Prostate gland (tissue), 2 donors: Measurements from ENCODE around the gene C1orf198. TPM values are rescaled to one million over a fixed set of nuclear protein-coding genes. Genes with fewer than 3 reads are reported as not detected.

Experiments
- DNase-seq: peaks from one replicate; pipeline ENCODE4 v3.0.0-alpha.2; 2019; ENCODE audit warnings: low spot score
- H3K27ac ChIP-seq, 2 donors: fragments of 200-600 bp; sonication (generic); 2 replicates each; pipeline ENCODE4 v1.5.1; 2017 to 2019
- H3K27me3 ChIP-seq: fragments of 200-600 bp; sonication (generic); replicated peaks from 2 replicates; pipeline ENCODE4 v1.5.1; 2019; ENCODE audit not compliant: insufficient read depth
- H3K36me3 ChIP-seq, 2 donors: fragments of 200-600 bp; sonication (generic); 1 replicate in 1 of 2; 2 replicates in 1 of 2; pipeline versions ENCODE4 v1.5.1 to v1.8.1; 2017 to 2019
- H3K4me1 ChIP-seq: fragments of 200-600 bp; sonication (generic); replicated peaks from 2 replicates; pipeline ENCODE4 v1.5.1; 2019
- H3K4me3 ChIP-seq, 2 donors: fragments of 200-600 bp; sonication (generic); 2 replicates each; pipeline ENCODE4 v1.5.1; 2017 to 2019
- H3K9me3 ChIP-seq: fragments of 200-600 bp; sonication (generic); 2 replicates; pipeline ENCODE4 v1.5.1; 2017
- CTCF ChIP-seq, 4 experiments: fragments of 200-600 bp in 2 of 4; fragments of 450-650 bp in 2 of 4; sonication (generic) in 2 of 4; IDR thresholded peaks; 1 replicate in 3 of 4; 2 replicates in 1 of 4; pipeline ENCODE4 v1.5.1; 2016 to 2019; ENCODE audit warnings: antibody characterized with exemption in 4 of 4, mild to moderate bottlenecking in 2 of 4, moderate library complexity in 2 of 4
- POLR2A ChIP-seq: fragments of 450-650 bp; IDR thresholded peaks from one replicate; pipeline ENCODE4 v1.6.1; 2016; ENCODE audit warnings: antibody characterized with exemption, mild to moderate bottlenecking
- POLR2AphosphoS5 ChIP-seq: sonication (generic); formaldehyde crosslinking; IDR thresholded peaks from one replicate; pipeline ENCODE4 v1.6.1; 2017; ENCODE audit warnings: antibody characterized with exemption
- WGBS: methylation state at CpG from one replicate; pipeline ENCODE4 v1.1.5; 2018; 5-methylcytosine and 5-hydroxymethylcytosine counted together
- intact Hi-C: fragments of 100-400 bp; cut with DNase I; formaldehyde crosslinking; loops from one replicate; pipeline ENCODE4 v1.14.2; 2022
- total RNA-seq, 2 donors: library from RNA; depleted of rRNA; stranded (reverse); fragments of >200 nt; gene quantifications; one replicate each; pipeline ENCODE4 v1.1.0, GENCODE V29; 2016

Gene C1orf198
- total RNA-seq, 2 donors from 2014 or later: 41.9 to 44.8 TPM

DNA sequence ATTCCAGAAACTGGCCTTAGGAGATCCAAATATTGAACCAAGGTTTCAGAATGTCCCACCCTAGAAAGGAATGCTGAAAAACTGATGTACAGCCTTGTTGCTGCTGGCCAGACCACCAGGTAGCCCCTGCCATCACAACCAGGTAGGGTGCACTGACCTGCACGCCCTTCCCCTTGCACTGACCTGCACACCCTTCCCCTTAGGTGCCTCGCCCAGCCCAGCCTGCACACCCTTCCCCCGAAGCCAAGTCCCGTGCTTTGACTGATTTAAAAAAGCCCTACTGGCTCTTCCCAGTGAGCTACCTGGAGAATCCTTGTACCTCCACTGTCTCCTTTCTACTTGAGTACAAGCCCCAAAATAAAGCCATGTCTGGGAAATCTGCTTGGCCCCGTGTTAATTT lies 26.3 kb upstream of the C1orf198 start:
- no peaks in the 10 kb centered on the region for H3K27me3 ChIP-seq
- WGBS: 80% methylated on average over 5 of the region's 5 CpGs
- H3K4me3 ChIP-seq: no peak overlapping the region
- no peak for TF ChIP-seq POLR2AphosphoS5
- no peak overlapping the region for H3K27ac ChIP-seq
- H3K9me3 ChIP-seq: no peaks in the 10 kb centered on the region
- H3K4me1 ChIP-seq: no peaks in the 10 kb centered on the region
- intact Hi-C loops: no loop called here
- DNase-seq: no peak
- H3K36me3 ChIP-seq: no peaks in the 10 kb centered on the region

- no peak overlapping the region for H3K4me3 ChIP-seq
- WGBS: 87% methylated on average over 6 of the region's 6 CpGs
- H3K4me1 ChIP-seq: no peaks in the 10 kb centered on the region
- no peak for TF ChIP-seq CTCF (IDR thresholded peaks at IDR 0.05)
- no peak for TF ChIP-seq POLR2AphosphoS5
- no peak for TF ChIP-seq POLR2A
- intact Hi-C loops: no loop called here
- no peaks in the 10 kb centered on the region for H3K27me3 ChIP-seq
- H3K9me3 ChIP-seq: no peaks in the 10 kb centered on the region
- no peak for DNase-seq
- H3K27ac ChIP-seq: no peak overlapping the region
- H3K36me3 ChIP-seq: no peaks in the 10 kb centered on the region
Observed at GRCh38 chr1:230894032-230894431, 25.7 kb upstream of the C1orf198 start.

DNA sequence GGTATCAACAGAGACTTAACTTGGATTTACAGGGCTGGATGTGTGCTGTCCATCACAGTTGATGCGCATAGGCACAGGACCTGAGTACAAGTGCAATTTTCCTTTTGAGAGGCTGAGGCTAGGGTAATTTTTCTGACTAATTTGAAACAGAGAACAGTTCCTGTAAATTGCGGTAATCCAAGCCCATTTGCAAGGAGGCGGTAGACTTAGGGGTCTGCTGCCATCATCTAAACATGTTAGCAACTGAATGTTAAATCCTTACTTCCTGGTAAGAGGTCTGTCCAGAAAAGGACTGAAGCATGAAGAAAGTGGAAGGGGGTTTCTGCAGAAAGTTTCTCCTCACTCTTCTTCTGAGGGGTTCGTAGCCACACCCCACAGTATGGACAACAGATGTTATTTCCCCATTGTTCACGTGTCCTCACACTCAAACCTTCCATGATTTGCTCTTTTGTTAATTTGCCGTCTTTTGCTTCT lies 23.7 kb upstream of the C1orf198 start:
- no peaks in the 10 kb centered on the region for H3K27me3 ChIP-seq
- no peaks in the 10 kb centered on the region for H3K36me3 ChIP-seq
- no peaks in the 10 kb centered on the region for H3K4me1 ChIP-seq
- 88% methylated on average over 6 of the region's 6 CpGs for WGBS
- no peaks in the 10 kb centered on the region for H3K9me3 ChIP-seq
- DNase-seq: no peak
- H3K27ac ChIP-seq: no peak overlapping the region
- TF ChIP-seq CTCF (IDR thresholded peaks at IDR 0.05) (no peak), POLR2A (no peak), POLR2AphosphoS5 (no peak)
- no peak overlapping the region for H3K4me3 ChIP-seq
- intact Hi-C loops: no loop called here

DNA sequence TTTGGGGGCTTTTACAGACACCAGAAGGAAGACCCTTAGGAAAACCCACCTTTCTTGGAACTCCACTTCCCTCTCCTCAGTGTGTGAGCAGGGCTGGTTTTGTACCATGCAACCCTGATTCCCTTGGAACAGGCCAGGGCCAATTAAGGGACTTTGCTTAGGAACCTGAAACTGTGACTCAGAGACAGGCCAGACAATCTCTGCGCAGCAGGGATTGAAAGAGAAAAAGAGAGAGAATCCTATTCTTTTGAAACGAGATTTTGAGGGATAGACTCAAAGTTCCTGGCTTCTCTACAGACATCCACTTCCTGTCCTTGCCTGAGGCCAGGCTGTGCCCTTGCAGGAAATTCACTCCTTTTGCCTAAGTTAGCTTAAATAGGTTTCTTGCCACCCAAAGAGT lies 23.1 kb upstream of the C1orf198 start:
- WGBS: 38% methylated on average over 2 of the region's 2 CpGs
- no peak for DNase-seq

DNA sequence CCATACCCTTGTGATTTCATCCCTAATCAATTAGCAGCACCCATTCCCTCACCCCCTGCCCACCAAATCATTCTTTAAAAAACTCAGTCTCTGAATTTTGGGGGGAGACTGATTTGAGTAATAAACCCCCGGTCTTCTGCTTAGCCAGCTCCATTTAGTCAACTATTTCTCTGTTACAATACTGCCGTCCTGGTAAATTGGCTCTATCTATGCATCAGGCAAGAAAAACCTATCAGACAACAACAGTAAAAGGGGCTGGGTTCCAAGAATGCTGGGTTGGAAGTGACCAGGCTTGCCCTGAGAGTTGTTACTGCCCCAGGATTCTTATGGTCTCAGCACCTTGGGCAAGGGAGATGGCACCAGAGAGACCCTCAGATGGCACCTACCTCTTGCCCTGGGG lies 16.3 kb upstream of the C1orf198 start:
- WGBS: 81% methylated on average over 2 of the region's 2 CpGs

More for the DNA sequence above, 23.1 kb upstream of the C1orf198 start:
- Histone ChIP-seq H3K9me3 (no peaks in the 10 kb centered on the region), H3K27ac (no peak overlapping the region), H3K36me3 (no peaks in the 10 kb centered on the region), H3K4me3 (no peak overlapping the region), H3K27me3 (no peaks in the 10 kb centered on the region), H3K4me1 (no peaks in the 10 kb centered on the region)
- TF ChIP-seq CTCF (IDR thresholded peaks at IDR 0.05) (no peak), POLR2AphosphoS5 (no peak), POLR2A (no peak)
- intact Hi-C loops: no loop called here

More for the DNA sequence above, 16.3 kb upstream of the C1orf198 start:
- H3K27me3 ChIP-seq: peaks cover 4% of the 10 kb centered on the region
- no peak overlapping the region for H3K27ac ChIP-seq
- no peaks in the 10 kb centered on the region for H3K9me3 ChIP-seq
- TF ChIP-seq POLR2AphosphoS5 (no peak), POLR2A (no peak), CTCF (IDR thresholded peaks at IDR 0.05) (no peak)
- H3K36me3 ChIP-seq: no peaks in the 10 kb centered on the region
- no peak overlapping the region for H3K4me3 ChIP-seq
- intact Hi-C loops: no loop called here
- H3K4me1 ChIP-seq: no peaks in the 10 kb centered on the region
- DNase-seq: no peak
